ENCODE data around the gene CPA1. TPM values are rescaled to one million over a fixed set of nuclear protein-coding genes. Genes with fewer than 3 reads are reported as not detected.

CPA1 gene
- total RNA-seq, 1 experiment from 2014 or later: 1.1 TPM

GRCh38 chr7:130388671-130389070, 8.4 kb downstream of the CPA1 start:
- H3K27ac ChIP-seq: peak overlapping the region; percentile 90
- H3K36me3 ChIP-seq: no peaks in the 10 kb centered on the region
- no peak overlapping the region for H3K4me3 ChIP-seq
- H3K27me3 ChIP-seq: no peaks in the 10 kb centered on the region
- peaks cover 4% of the 10 kb centered on the region; the same call in 1 of the 2 replicates for H3K9me3 ChIP-seq (replicated peaks)
- peaks cover 50% of the 10 kb centered on the region for H3K4me1 ChIP-seq
- DNase-seq: peak in 1 of 2 experiments; percentile 41

GRCh38 chr7:130390486-130390885, 10.2 kb downstream of the CPA1 start:
- H3K9me3 ChIP-seq (replicated peaks): peaks cover 4% of the 10 kb centered on the region; the same call in 1 of the 2 replicates
- no peak for DNase-seq
- no peak overlapping the region for H3K4me3 ChIP-seq
- no peaks in the 10 kb centered on the region for H3K27me3 ChIP-seq
- no peak overlapping the region for H3K27ac ChIP-seq
- no peaks in the 10 kb centered on the region for H3K36me3 ChIP-seq
- H3K4me1 ChIP-seq: peaks cover 55% of the 10 kb centered on the region

GRCh38 chr7:130393101-130393561, 12.8 kb downstream of the CPA1 start:
- DNase-seq: no peak
- Histone ChIP-seq H3K4me3 (no peak overlapping the region), H3K4me1 (peaks cover 31% of the 10 kb centered on the region), H3K27ac (no peak overlapping the region; the same call in 1 of the 2 replicates), H3K9me3 (replicated peaks) (peaks cover 4% of the 10 kb centered on the region; the same call in 1 of the 2 replicates), H3K27me3 (no peaks in the 10 kb centered on the region), H3K36me3 (peaks cover 4% of the 10 kb centered on the region; the same call in 1 of the 2 replicates)

- peaks cover under 1% of the 10 kb centered on the region; the same call in 1 of the 2 replicates for H3K9me3 ChIP-seq (replicated peaks)
- H3K27ac ChIP-seq: no peak overlapping the region
Observed at GRCh38 chr7:130393841-130394411, 13.6 kb downstream of the CPA1 start.

GRCh38 chr7:130394421-130395195, 14.3 kb downstream of the CPA1 start:
- H3K4me1 ChIP-seq: peaks cover 23% of the 10 kb centered on the region
- H3K27ac ChIP-seq: no peak overlapping the region
- H3K27me3 ChIP-seq: no peaks in the 10 kb centered on the region
- DNase-seq: no peak
- no peaks in the 10 kb centered on the region for H3K9me3 ChIP-seq (replicated peaks)
- H3K4me3 ChIP-seq: no peak overlapping the region
- peaks cover 8% of the 10 kb centered on the region; the same call in 1 of the 2 replicates for H3K36me3 ChIP-seq

More at GRCh38 chr7:130393841-130394411, 13.6 kb downstream of the CPA1 start:
- H3K4me3 ChIP-seq: no peak overlapping the region
- peak in 1 of 2 experiments; percentile 42 for DNase-seq
- peaks cover 24% of the 10 kb centered on the region for H3K4me1 ChIP-seq
- no peaks in the 10 kb centered on the region for H3K27me3 ChIP-seq
- H3K36me3 ChIP-seq: peaks cover 4% of the 10 kb centered on the region; the same call in 1 of the 2 replicates

GRCh38 chr7:130395421-130395820, 15.1 kb downstream of the CPA1 start:
- peaks cover 23% of the 10 kb centered on the region for H3K4me1 ChIP-seq
- H3K27ac ChIP-seq: no peak overlapping the region

GRCh38 chr7:130396109-130396508, 15.8 kb downstream of the CPA1 start:
- Histone ChIP-seq H3K4me1 (peaks cover 23% of the 10 kb centered on the region), H3K27me3 (no peaks in the 10 kb centered on the region), H3K36me3 (peaks cover 11% of the 10 kb centered on the region), H3K4me3 (no peak overlapping the region), H3K27ac (no peak overlapping the region), H3K9me3 (replicated peaks) (no peaks in the 10 kb centered on the region)
- DNase-seq: no peak

More at GRCh38 chr7:130395421-130395820, 15.1 kb downstream of the CPA1 start:
- Histone ChIP-seq H3K27me3 (no peaks in the 10 kb centered on the region), H3K36me3 (peaks cover 8% of the 10 kb centered on the region; the same call in 1 of the 2 replicates), H3K4me3 (no peak overlapping the region), H3K9me3 (replicated peaks) (no peaks in the 10 kb centered on the region)
- DNase-seq: no peak

GRCh38 chr7:130397051-130397757, 16.9 kb downstream of the CPA1 start:
- DNase-seq: no peak
- no peak overlapping the region for H3K27ac ChIP-seq
- H3K27me3 ChIP-seq: no peaks in the 10 kb centered on the region
- H3K36me3 ChIP-seq: peaks cover 17% of the 10 kb centered on the region
- no peaks in the 10 kb centered on the region for H3K9me3 ChIP-seq (replicated peaks)
- peaks cover 20% of the 10 kb centered on the region for H3K4me1 ChIP-seq
- H3K4me3 ChIP-seq: no peak overlapping the region

- no peak overlapping the region for H3K27ac ChIP-seq
- no peaks in the 10 kb centered on the region for H3K27me3 ChIP-seq
- H3K4me3 ChIP-seq: no peak overlapping the region
- H3K4me1 ChIP-seq: peaks cover 15% of the 10 kb centered on the region
- no peaks in the 10 kb centered on the region for H3K9me3 ChIP-seq (replicated peaks)
- H3K36me3 ChIP-seq: peaks cover 21% of the 10 kb centered on the region
- no peak for DNase-seq
Observed at GRCh38 chr7:130397758-130398073, 17.4 kb downstream of the CPA1 start.

GRCh38 chr7:130398526-130399090, 18.3 kb downstream of the CPA1 start:
- H3K9me3 ChIP-seq (replicated peaks): no peaks in the 10 kb centered on the region
- DNase-seq: no peak
- H3K4me3 ChIP-seq: no peak overlapping the region
- H3K36me3 ChIP-seq: peaks cover 28% of the 10 kb centered on the region
- peaks cover 6% of the 10 kb centered on the region; the same call in 1 of the 2 replicates for H3K4me1 ChIP-seq
- no peaks in the 10 kb centered on the region for H3K27me3 ChIP-seq
- H3K27ac ChIP-seq: no peak overlapping the region

GRCh38 chr7:130400120-130400572, 19.9 kb downstream of the CPA1 start:
- Histone ChIP-seq H3K27me3 (no peaks in the 10 kb centered on the region), H3K4me1 (no peaks in the 10 kb centered on the region), H3K9me3 (replicated peaks) (no peaks in the 10 kb centered on the region), H3K36me3 (peaks cover 28% of the 10 kb centered on the region), H3K4me3 (no peak overlapping the region), H3K27ac (no peak overlapping the region)
- no peak for DNase-seq

- DNase-seq: no peak
- Histone ChIP-seq H3K4me1 (no peaks in the 10 kb centered on the region), H3K4me3 (no peak overlapping the region), H3K9me3 (replicated peaks) (no peaks in the 10 kb centered on the region), H3K27me3 (no peaks in the 10 kb centered on the region), H3K27ac (no peak overlapping the region), H3K36me3 (peaks cover 28% of the 10 kb centered on the region)
Observed at GRCh38 chr7:130401101-130401500, 20.8 kb downstream of the CPA1 start.

GRCh38 chr7:130401578-130401977, 21.3 kb downstream of the CPA1 start:
- no peak overlapping the region for H3K4me3 ChIP-seq
- no peaks in the 10 kb centered on the region for H3K9me3 ChIP-seq (replicated peaks)
- peaks cover 28% of the 10 kb centered on the region for H3K36me3 ChIP-seq
- no peaks in the 10 kb centered on the region for H3K27me3 ChIP-seq
- no peak overlapping the region for H3K27ac ChIP-seq
- no peaks in the 10 kb centered on the region for H3K4me1 ChIP-seq
- no peak for DNase-seq

GRCh38 chr7:130405003-130405402, 24.7 kb downstream of the CPA1 start:
- H3K4me1 ChIP-seq: no peaks in the 10 kb centered on the region
- no peak overlapping the region for H3K4me3 ChIP-seq
- no peaks in the 10 kb centered on the region for H3K9me3 ChIP-seq (replicated peaks)
- no peak overlapping the region for H3K27ac ChIP-seq
- no peaks in the 10 kb centered on the region for H3K27me3 ChIP-seq
- peaks cover 20% of the 10 kb centered on the region for H3K36me3 ChIP-seq
- no peak for DNase-seq
